ENCODE measurements around the gene MILR1.

Gene MILR1

GRCh38 chr17:64503821-64504768 is 55.2 kb downstream of the MILR1 start:
- no peak for DNase-seq

GRCh38 chr17:64504769-64505339 is 55.9 kb downstream of the MILR1 start:
- no peak for DNase-seq

DNA sequence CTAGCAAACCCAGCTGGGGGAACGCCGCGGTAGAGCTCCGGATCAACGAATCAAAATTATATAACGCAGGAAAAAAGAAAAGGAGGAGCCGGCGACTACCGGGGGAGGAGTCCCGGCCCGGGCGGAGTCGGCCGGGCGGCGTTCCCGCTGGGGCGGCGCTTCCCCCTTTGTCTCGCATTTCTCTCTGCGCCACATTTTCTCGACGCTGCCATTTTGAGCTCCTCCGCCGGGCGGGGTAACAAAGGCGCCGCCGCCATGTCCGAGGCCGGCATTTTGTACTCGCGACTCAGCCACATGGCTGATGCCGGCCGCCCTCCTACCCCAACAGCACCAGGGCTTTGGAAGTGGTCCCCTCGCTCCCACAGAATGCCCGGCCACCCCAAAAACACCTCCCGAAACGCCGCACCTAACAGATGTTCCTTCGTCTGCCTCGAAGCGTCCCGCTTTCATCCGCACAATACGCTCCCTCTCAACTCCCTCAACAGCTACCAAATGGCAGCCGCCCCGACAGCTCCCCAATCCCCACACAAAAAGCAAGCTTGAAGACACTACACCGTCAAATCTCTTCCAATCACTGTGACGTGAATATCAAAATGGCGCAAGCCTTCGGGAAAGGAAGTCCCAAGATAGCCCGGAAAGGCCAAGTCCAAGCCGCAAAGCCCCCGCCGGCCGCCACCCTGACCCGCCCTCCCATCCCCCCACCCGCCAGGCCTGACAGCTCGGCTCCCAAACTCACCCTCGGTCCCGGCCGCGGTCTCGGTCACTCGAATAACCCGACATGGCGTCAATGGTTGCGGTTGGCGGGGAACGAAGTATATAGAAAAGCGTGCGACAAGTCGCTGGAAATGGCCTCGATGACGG is 56.7 kb downstream of the MILR1 start:
- DNase-seq: peak; percentile 61

GRCh38 chr17:64506201-64506575 is 57.3 kb downstream of the MILR1 start, which contains the start of gene DDX5:
TSS of gene DDX5 (minus strand) at chr17:64506289. CDS start at chr17:64506119, 170 bp downstream.
- DNase-seq: peak; percentile 90

DNA sequence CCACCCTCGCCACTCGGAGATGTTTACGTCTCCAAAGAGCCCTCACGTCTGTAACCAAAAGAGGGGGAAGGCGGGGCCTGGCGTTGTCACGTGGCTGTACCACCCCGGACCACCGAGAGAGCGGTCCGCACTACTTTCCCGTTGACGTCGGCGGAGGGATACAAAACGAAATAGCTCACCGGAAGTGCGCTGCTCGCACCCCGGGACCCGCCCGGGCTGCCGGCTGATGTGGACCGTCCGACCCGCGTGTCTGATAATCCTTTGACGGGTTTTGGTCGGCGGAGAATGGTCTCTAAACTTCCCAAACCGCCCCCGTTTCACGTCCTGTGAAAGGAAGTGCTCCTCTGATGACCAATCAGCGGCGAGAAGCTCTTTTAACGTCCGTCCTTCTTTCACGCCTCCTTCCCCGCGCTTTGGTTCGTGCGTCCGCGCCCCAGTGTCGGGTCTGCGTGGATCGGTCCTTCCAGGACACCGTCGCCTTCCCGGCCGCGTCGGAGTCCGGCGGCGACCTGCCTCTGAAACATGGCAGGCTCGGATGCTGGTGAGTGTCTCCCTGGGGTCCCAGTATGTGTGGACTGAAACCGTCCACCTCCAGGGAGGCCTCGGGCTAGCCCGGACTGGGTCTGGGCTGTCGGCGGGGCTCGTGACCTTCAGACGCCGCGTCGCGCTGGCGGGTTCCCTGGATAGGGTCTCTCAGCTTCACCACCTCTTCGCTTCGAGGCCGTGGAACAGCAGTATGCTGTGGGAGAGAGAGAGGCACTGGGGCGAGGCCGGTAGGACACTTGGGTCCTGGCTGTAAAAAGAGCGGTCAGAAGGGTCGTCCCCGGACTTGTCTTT is 57.9 kb downstream of the MILR1 start, which contains the start of gene CEP95:
TSS of gene CEP95 (plus strand) at position 402 of the 837 bp plus-strand sequence. CDS start at position 523, 121 bp downstream.
- DNase-seq: peak; percentile 87

- DNase-seq: no peak
These were observed 58.5 kb downstream of the MILR1 start for GRCh38 chr17:64507413-64507782.

- no peak for DNase-seq
These were observed 59.8 kb downstream of the MILR1 start for GRCh38 chr17:64508683-64509082.

DNA sequence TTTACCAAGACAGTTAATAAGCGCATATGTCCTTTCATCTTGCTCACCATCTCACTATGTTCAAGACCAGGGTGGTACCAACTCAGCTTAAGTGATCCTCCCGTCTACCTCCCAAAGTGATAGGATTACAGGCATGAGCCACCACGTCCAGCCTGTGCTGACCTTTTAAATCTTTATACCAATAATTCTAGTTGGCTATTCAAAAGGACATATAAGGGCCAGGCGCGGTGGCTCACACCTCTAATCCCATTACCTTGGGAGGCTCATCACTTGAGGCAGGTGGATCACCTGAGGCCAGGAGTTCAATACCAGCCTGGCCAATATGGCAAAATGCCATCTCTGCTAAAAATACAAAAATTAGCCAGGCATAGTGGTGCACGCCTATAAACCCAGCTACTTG is 60.3 kb downstream of the MILR1 start:
- DNase-seq: no peak

DNA sequence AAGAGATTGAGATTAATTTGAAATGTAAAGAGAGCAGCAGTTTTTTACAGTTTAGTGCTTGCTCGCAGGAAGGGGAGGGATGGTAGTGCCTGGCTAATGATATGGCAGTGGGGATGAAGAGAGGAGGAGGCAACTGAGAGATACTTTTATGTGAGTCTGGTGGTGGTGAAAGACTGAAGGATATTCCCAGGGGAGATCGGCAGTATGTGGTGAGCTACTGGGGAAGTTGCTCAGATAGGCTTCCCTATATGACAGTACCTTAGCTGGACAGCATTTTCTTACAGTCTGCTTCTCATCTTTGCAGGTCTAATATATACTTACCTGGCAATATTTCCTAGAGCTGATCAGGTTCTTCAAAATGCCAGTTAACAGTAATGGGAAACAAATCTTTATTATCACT is 66.5 kb downstream of the MILR1 start:
- DNase-seq: no peak

DNA sequence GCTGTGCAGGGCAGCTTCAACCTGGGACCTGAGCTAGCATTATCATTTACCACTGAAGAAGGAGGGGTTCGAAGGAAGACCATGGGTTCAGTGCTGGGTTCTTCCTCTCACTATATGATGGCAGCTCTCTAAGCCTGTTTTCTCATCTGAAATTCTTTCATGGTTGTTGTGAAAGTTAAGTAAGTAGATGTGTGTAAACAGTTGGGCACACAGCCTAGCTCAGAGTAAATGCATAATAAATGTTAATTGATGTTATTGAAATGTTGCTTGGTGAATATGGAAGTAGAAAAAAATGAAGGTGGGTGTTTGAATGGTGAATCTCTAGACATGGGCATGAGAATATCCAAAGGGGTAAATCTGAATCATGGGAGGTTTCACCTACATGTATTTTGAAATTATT is 66.9 kb downstream of the MILR1 start:
- DNase-seq: no peak
